22Rv1 (cell line): ENCODE results near the gene LRRD1.

Experiments used
- H3K27ac ChIP-seq: fragments of 450-650 bp; 2 replicates; pipeline ENCODE4 v1.5.1; 2017
- ZFX ChIP-seq: fragments of 450-650 bp; IDR thresholded peaks from 2 replicates; pipeline ENCODE4 v1.6.1; 2017; ENCODE audit warnings: antibody characterized with exemption, borderline replicate concordance
- TF ChIP-seq, protein P1 (sequence below): fragments of 450-650 bp; IDR thresholded peaks from 2 replicates; pipeline ENCODE4 v1.5.1; 2017; ENCODE audit warnings: mild to moderate bottlenecking

LRRD1 gene

GRCh38 chr7:92134271-92135051 is 44.5 kb downstream of the LRRD1 start, which contains the start of gene CYP51A1:
Gene CYP51A1 (minus strand): TSS chr7:92134477. CDS start chr7:92134364, 113 bp downstream.
- peak within 1 kb of the TSS; percentile 88 for H3K27ac ChIP-seq
- no peak for TF ChIP-seq ZFX
- TF ChIP-seq, protein P1, sequence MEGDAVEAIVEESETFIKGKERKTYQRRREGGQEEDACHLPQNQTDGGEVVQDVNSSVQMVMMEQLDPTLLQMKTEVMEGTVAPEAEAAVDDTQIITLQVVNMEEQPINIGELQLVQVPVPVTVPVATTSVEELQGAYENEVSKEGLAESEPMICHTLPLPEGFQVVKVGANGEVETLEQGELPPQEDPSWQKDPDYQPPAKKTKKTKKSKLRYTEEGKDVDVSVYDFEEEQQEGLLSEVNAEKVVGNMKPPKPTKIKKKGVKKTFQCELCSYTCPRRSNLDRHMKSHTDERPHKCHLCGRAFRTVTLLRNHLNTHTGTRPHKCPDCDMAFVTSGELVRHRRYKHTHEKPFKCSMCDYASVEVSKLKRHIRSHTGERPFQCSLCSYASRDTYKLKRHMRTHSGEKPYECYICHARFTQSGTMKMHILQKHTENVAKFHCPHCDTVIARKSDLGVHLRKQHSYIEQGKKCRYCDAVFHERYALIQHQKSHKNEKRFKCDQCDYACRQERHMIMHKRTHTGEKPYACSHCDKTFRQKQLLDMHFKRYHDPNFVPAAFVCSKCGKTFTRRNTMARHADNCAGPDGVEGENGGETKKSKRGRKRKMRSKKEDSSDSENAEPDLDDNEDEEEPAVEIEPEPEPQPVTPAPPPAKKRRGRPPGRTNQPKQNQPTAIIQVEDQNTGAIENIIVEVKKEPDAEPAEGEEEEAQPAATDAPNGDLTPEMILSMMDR = no peak

DNA sequence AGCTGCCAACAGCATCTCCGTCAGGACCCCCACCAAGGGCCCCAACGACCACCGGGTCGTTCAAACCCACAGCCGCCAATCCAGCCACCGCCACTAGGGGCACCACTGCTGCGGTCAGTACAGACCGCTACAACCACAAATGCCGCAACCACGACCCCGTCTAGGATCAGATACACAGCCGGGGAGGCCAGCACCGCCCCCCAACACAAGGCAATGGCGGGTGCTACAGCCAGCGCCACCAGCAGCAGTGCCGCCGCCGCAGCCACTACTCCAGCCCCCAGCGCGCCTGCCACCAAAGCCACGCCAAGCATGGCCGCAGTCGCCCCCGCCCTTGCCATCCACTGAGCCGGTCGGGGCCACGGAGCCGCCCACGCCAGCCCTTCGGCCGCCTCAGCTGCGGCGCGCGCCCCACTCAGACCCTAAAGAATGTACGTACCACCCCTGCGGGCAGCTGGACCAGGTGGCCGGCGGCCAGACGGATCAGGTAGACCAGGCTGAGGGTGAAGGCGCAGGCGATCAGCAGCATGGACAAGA is 45.1 kb downstream of the LRRD1 start:
- no peak for TF ChIP-seq ZFX
- TF ChIP-seq, protein P1 = peak; percentile 99
- peak overlapping the region; percentile 88 for H3K27ac ChIP-seq

- no peak for TF ChIP-seq ZFX
- TF ChIP-seq, protein P1 = no peak
- peak overlapping the region; percentile 88 for H3K27ac ChIP-seq
Measured at GRCh38 chr7:92133133-92133736, 45.7 kb downstream of the LRRD1 start.

DNA sequence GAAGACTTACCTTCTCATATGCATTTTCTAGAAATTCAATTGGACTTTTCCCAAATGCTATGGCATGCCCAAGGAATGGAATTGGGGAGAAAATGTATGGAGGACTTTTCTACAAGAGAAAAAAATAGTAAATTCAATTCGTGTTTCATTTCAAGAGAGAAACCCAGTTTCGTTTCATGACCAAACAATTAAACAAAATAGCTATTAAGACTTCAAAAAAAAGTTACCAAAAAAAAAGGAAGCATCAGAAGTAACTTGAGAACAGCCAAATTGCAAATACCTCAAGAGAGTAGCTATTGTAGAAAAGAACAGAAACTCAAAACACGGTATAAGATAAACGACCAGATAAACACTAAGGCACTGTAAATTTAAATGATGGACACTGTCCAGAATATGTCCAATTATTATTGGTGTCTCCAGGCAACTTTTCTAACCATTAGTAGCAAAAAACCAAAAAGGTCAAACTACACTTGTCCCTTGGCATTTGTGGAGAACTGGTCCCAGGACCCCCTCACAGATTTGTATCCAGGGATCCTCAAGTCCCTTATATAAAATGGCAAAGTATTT is 47.1 kb downstream of the LRRD1 start:
- TF ChIP-seq ZFX = no peak
- TF ChIP-seq, protein P1 = no peak
- no peak overlapping the region for H3K27ac ChIP-seq

GRCh38 chr7:92131093-92131492 is 47.8 kb downstream of the LRRD1 start:
- H3K27ac ChIP-seq = no peak overlapping the region

GRCh38 chr7:92121681-92122080 is 57.3 kb downstream of the LRRD1 start:
- H3K27ac ChIP-seq = no peak overlapping the region
- TF ChIP-seq, protein P1 = no peak

More at GRCh38 chr7:92131093-92131492, 47.8 kb downstream of the LRRD1 start:
- no peak for TF ChIP-seq ZFX
- TF ChIP-seq, protein P1 = no peak

DNA sequence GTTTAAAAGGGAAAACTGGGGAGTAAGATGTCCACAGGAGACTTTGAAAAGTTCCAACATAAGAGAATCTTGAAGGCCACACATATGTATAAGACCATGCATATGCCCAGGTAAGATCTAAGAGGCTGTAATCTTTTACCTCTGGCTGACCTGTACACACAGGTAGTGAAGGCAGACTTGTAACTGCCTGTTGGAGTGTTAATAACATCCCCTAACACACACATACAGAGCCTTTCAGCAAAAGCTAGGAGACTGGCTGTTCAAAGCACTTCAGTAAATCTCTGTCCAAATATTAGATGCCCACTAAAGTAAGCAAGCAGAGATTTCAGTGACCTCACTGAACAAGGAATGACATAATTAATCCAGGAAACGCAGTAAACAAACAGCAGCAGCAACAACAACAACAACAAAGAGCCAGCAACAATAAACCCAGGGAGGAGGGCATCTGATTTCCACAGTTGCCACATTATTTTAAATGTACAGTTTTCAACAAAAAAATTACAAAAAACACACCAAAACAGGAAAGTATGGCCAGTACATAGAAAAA is 59.7 kb downstream of the LRRD1 start:
- TF ChIP-seq, protein P1 = no peak
- no peak for TF ChIP-seq ZFX
- H3K27ac ChIP-seq = no peak overlapping the region
